ENCODE results near the gene PRKCA.

PRKCA gene

GRCh38 chr17:66727634-66728570, 425.5 kb downstream of the PRKCA start:
- Histone ChIP-seq H3K36me3 (ENCODE audit: low read depth) (no peaks in the 10 kb centered on the region), H3K9me3 (ENCODE audit: severe bottlenecking) (no peaks in the 10 kb centered on the region), H3K27ac (ENCODE audit: poor library complexity, severe bottlenecking) (no peak overlapping the region), H3K4me3 (ENCODE audit: severe bottlenecking) (no peak overlapping the region), H3K4me1 (ENCODE audit: insufficient read depth, poor library complexity, severe bottlenecking) (no peaks in the 10 kb centered on the region), H3K27me3 (ENCODE audit: insufficient read depth, poor library complexity, severe bottlenecking) (no peaks in the 10 kb centered on the region)
- ATAC-seq (ENCODE audit: low read depth), result peak; percentile 91
- DNase-seq (ENCODE audit: low spot score), result no peak
- TF ChIP-seq CTCF (IDR thresholded peaks at IDR 0.05; ENCODE audit: poor library complexity, severe bottlenecking), result peak; percentile 75

- no peaks in the 10 kb centered on the region for H3K27me3 ChIP-seq (ENCODE audit: insufficient read depth, poor library complexity, severe bottlenecking)
- no peak for ATAC-seq (ENCODE audit: low read depth)
- no peak overlapping the region for H3K27ac ChIP-seq (ENCODE audit: poor library complexity, severe bottlenecking)
- no peak overlapping the region for H3K4me3 ChIP-seq (ENCODE audit: severe bottlenecking)
- no peaks in the 10 kb centered on the region for H3K4me1 ChIP-seq (ENCODE audit: insufficient read depth, poor library complexity, severe bottlenecking)
- no peaks in the 10 kb centered on the region for H3K9me3 ChIP-seq (ENCODE audit: severe bottlenecking)
- no peak for DNase-seq (ENCODE audit: low spot score)
- H3K36me3 ChIP-seq (ENCODE audit: low read depth), result no peaks in the 10 kb centered on the region
- no peak for TF ChIP-seq CTCF (IDR thresholded peaks at IDR 0.05; ENCODE audit: poor library complexity, severe bottlenecking)
Observed at GRCh38 chr17:66730461-66730923, 428.1 kb downstream of the PRKCA start.

DNA sequence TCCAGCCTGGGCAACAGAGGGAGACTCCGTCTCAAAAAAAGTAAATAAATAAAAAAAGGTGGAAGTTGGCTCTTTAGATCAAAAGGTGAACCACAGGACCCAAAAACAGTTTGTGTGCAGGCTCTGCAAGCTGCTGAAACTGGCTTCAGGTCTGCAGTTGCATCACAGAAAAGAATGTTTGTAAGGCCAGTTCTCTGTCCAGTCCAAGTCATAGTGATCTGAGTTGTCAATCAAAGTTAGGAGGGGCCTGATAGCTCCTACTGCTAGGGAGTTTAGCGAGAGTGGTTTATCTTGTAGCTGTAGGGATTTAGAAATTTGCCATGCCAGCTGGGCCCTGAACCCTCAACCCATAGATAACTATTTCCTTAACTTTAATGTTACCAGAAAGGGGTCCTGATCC, 431.3 kb downstream of the PRKCA start:
- Histone ChIP-seq H3K9me3 (ENCODE audit: severe bottlenecking) (no peaks in the 10 kb centered on the region), H3K27ac (ENCODE audit: poor library complexity, severe bottlenecking) (no peak overlapping the region), H3K4me3 (ENCODE audit: severe bottlenecking) (no peak overlapping the region), H3K36me3 (ENCODE audit: low read depth) (no peaks in the 10 kb centered on the region), H3K4me1 (ENCODE audit: insufficient read depth, poor library complexity, severe bottlenecking) (no peaks in the 10 kb centered on the region), H3K27me3 (ENCODE audit: insufficient read depth, poor library complexity, severe bottlenecking) (no peaks in the 10 kb centered on the region)
- ATAC-seq (ENCODE audit: low read depth) (no peak), DNase-seq (ENCODE audit: low spot score) (no peak)
- TF ChIP-seq CTCF (IDR thresholded peaks at IDR 0.05; ENCODE audit: poor library complexity, severe bottlenecking), result no peak

GRCh38 chr17:66734186-66734943, 432.0 kb downstream of the PRKCA start:
- H3K4me1 ChIP-seq (ENCODE audit: insufficient read depth, poor library complexity, severe bottlenecking), result no peaks in the 10 kb centered on the region
- H3K9me3 ChIP-seq (ENCODE audit: severe bottlenecking), result no peaks in the 10 kb centered on the region
- H3K4me3 ChIP-seq (ENCODE audit: severe bottlenecking), result no peak overlapping the region
- DNase-seq (ENCODE audit: low spot score), result no peak
- no peak for TF ChIP-seq CTCF (IDR thresholded peaks at IDR 0.05; ENCODE audit: poor library complexity, severe bottlenecking)
- H3K27me3 ChIP-seq (ENCODE audit: insufficient read depth, poor library complexity, severe bottlenecking), result no peaks in the 10 kb centered on the region
- H3K36me3 ChIP-seq (ENCODE audit: low read depth), result no peaks in the 10 kb centered on the region
- no peak for ATAC-seq (ENCODE audit: low read depth)
- no peak overlapping the region for H3K27ac ChIP-seq (ENCODE audit: poor library complexity, severe bottlenecking)

Measured in RWPE2 (cell line).